Stimulated activated CD4-positive, alpha-beta T cell treated with anti-CD3 and anti-CD28 coated beads, TNF-alpha, amount 100 ng/mL, for 1 hour (primary cell): ENCODE measurements around the gene USF1.

ENCODE experiments used
- DNase-seq, 3 donors: peaks; one replicate each; pipeline ENCODE4 v3.0.0-alpha.2; 2020; ENCODE audit warnings: low read depth in 3 of 3, low spot score in 1 of 3

The USF1 gene

GRCh38 chr1:161045736-161046604, at the start of gene USF1:
USF1 (minus strand) TSS chr1:161045977; CDS start chr1:161043275, 2,702 bp downstream.
- DNase-seq: peak; percentile 84 to 85 (median 84)

DNA sequence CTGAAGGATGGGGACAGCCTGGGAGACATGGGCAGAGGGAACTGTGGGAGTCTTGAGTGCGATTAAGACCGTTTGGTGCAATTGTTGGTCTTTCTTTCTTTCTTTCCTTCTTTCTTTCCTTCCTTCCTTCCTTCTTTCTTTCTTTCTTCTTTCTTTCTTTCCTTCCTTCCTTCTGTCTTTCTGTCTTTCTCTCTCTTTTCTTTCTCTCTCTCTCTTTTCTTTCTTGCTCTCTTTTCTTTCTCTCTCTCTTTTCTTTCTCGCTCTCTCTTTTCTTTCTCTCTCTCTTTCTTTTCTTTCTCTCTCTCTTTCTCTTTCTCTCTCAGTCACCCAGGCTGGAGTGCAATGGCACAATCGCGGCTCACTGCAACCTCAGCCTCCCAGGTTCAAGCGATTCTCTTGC, 49.5 kb upstream of the USF1 start:
- DNase-seq: no peak

GRCh38 chr1:161094481-161094880, 48.7 kb upstream of the USF1 start:
- no peak for DNase-seq

DNA sequence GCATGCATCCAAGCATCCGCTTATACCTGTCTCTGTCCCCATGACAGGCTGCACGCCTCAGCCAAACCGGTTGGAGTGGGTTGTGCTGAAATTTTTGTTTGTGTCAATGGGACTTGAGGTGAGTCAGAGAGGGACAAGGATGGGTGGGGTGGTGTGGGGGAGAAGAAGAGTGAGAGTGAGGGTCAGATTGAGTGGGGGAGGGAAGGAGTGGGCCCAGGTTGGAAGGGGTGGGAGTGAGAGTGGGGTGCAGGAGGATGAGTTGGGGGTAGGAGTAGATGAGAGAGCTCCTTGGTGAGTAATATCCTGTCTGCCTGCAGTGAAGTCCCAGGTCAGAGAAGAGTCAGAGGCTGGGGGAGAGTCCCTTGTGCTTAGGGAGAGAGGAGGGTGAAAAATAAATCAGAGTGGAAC, 46.8 kb upstream of the USF1 start:
- DNase-seq: no peak

- no peak for DNase-seq
Observed at GRCh38 chr1:161091796-161092507, 46.2 kb upstream of the USF1 start.

- DNase-seq: no peak
Observed at GRCh38 chr1:161091093-161091492, 45.3 kb upstream of the USF1 start.

GRCh38 chr1:161090617-161091016, 44.8 kb upstream of the USF1 start:
- no peak for DNase-seq

GRCh38 chr1:161089938-161090337, 44.2 kb upstream of the USF1 start:
- no peak for DNase-seq

DNA sequence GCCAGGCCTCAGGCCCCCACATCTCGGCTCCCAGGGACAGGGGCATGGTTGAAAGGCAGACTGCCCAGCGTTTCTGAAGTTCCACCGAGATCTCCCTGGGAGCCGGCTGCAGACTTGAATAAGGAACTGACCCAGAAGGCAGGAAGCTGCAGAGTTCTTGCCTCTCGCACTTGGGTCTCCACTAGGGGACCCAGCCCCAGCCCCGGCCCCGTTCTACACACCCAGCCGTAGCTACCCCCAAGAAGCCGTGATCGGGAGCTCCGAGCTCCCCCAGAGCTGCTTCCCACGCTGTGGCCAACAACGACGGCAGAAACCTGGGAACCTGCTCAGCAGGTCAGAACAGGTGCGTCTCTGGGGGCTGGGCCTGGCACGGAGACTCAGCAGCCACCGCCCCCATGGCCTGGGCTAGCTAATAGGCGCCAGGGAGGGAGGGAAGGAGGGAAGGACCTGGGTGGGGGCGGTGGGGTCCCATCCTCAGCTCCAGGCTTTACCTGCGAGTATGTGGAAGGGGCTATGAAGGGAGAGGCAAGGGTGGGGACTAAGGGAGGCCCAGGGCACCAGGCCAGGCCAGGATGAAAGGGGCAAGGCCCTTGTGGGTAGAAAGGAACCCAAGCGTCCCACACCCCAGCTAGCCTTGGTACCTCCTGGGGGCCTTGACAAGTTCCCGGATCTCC, 43.6 kb upstream of the USF1 start, which contains the start of gene NECTIN4:
Gene NECTIN4 (minus strand): TSS at position 308 of the 674 bp plus-strand sequence. CDS start 262 bp downstream, at position 46.
- no peak for DNase-seq

- DNase-seq: no peak
Observed at GRCh38 chr1:161088587-161089110, 42.9 kb upstream of the USF1 start.

- no peak for DNase-seq
Observed at GRCh38 chr1:161086457-161086856, 40.7 kb upstream of the USF1 start.

DNA sequence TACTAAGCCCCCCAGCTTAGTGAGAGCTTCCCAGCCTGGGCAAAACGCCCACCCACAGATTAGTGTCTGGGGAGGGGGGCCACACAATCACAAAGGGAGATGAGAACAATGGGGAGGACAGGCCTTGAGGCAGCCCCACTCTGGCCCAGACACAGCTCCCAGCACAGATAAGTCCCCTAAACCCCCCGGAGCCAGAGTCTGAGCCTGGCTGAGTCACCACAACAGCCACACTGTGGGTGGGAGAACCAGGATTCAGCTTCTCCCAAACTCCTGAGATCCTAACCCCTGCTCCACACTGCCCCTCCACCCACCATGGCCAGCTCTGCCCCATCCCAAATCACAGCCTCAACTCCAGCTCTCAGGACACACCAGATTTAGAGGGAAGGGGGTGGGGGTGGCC, 39.4 kb upstream of the USF1 start:
- no peak for DNase-seq

DNA sequence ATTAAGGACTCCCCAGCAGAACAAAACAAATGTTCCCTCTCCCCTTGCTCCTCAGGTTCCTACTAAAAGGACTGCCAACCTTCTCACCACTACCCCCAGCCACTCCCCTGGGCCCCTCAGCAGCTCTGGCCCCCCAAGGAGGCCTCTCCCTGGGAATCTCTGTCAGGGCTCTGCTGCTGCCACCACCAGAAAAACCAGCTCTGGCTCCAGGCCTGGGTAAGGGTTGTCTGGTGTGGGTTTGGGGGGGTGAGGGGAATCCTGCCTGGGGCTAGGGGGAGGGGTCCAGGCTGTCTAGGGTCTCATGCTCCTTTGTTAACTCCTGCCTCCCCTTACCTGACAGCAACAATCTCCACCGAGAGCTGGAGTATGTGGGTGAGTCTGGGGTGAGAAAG, 38.8 kb upstream of the USF1 start:
- no peak for DNase-seq

GRCh38 chr1:161083748-161084596, 38.2 kb upstream of the USF1 start:
- no peak for DNase-seq

DNA sequence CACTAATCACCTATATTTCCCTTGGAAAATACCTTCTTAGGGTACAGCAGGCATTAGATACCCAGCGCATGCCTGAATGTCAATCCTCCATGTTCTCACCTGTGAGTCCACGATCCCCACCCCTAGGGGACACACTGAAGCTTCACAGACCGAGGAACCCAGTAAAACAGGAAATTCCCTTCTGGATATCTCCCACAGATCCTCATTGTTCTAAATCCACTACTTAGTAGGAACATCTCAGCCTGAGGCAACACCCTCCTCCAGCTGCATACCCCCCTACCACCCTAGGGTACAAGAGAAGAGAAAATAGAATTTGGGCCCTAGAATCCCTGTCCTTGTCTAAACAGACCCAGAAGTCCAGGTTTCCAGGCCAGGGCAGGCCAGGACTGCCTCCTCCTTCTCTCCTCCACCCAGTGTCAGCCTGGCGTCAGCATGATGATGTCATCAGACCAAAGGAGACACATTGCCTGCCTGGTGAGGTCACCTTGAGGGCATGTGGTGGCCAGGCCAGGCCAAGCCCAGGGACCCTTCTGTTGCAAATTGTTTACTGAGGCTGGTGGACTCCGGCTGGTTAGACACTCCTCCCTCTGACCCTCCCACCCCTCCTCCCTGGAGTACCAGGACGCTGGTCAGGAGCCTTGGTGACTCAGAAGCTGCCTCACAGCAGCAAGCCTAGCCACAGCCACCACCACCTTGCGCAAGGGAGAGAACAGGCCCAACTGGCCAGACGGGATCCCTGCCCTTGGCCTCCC, 37.4 kb upstream of the USF1 start:
- no peak for DNase-seq

DNA sequence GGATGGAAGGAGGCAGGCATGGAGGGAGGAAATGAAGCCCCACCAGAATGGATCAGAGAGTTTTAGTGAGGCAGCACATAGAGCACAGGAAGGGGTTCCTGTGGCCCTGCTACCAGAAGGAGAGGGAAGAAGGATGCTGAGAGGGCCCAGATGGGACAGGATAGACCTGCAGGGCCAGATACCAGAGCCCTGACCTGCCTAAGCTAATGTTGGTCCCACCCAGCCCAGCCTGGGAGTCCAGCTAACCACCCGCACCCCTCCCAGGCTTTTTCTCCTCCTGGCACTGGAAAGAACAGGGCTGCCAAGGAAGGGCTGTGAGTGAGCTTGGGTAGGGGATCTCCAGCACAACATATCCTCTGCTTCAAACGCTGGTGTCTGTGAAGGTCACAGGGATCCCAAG, 36.7 kb upstream of the USF1 start:
- no peak for DNase-seq

DNA sequence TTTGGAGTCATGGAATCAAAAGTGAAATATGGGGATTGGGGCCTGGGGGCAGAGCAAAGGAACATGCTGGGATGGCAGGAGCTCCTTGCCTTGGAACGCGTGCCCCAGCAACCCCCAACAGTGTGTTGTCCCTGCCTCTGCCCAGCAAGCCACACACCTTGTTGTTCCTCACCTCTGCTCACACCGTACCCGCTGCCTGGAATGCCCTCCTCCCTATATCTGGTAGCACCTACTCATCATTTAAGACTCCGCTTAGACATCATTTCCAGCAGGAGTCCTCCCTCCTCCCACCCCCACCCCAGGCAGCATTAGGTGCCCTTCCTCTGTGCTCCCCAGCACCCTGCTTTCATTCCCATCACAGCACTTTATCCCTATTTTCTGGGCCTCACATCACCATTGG, 35.7 kb upstream of the USF1 start:
- no peak for DNase-seq

DNA sequence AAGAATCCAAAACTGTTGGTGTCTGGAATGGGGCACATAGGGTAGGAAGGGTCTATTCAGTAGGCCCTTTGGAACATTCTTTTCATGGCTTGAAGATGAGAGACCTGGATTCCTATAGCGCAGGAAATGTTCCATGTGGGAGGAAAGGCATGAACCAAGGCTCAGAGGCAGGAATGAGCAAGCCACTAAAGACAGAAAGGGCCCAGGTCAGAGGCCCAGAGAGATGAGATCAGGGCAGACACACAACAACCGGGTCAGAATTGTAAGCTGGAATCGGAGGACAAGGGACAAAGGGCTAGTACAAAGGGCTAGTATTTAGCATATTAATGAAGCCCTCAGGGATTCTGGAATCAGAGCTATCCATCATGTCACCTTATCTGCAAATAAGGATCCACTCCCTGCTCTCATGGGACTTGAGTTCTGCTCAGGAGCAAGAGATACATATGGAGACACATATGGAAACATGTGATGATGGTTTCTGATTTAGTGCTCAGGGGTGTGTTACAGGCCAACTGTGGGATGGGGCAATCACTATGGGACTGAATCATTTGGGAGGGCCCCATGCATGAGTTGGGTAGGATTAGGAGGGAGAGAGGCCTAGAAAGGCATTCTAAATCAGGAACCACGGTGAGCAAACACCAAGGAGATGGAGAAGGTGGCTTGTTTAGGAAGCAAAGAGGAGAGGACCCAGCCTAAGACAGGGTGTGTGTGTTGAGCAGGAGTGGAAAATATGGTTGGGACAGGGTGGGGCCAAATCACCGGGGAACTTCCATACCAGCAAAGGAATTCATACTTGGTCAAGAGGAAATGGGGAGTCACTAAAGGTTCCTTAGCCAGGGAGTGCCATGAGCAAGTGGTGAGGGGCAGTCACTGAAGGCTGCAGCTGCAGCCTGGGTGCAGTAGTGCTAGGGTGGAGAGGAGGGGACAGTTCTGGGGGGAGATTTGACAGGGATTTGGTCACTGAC, 34.9 kb upstream of the USF1 start:
- no peak for DNase-seq
